Stimulated activated CD8-positive, alpha-beta memory T cell treated with anti-CD3 and anti-CD28 coated beads, Interleukin-2, amount 100 ng/mL, for 1 hour (primary cell): Measurements from ENCODE around the gene PRDM16.

Source experiments
- DNase-seq, 2 donors: peaks; one replicate each; pipeline ENCODE4 v3.0.0-alpha.2; 2020; ENCODE audit warnings: low read depth in 2 of 2

Gene PRDM16

GRCh38 chr1:3242408-3243260, 173.6 kb downstream of the PRDM16 start:
- no peak for DNase-seq

DNA sequence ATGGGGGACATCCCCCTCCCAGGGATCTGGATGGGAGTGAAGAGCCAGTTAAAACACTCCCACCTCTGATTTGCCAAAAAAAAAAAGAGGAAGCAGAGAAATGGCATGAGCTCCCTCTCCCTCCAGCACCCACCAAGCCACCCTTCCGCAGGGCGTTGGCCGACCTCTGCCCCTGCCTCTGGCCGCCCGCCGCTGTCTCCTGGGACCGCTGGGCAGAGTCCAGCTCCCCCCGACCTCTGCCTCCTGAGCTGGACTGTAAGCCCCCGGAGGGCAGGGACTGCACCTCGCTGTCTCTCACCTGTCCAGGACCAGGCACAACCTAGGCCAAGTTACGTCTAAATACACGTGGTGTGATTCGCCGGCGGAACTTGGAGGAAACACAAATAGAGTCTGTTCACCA, 174.3 kb downstream of the PRDM16 start:
- DNase-seq: no peak

DNA sequence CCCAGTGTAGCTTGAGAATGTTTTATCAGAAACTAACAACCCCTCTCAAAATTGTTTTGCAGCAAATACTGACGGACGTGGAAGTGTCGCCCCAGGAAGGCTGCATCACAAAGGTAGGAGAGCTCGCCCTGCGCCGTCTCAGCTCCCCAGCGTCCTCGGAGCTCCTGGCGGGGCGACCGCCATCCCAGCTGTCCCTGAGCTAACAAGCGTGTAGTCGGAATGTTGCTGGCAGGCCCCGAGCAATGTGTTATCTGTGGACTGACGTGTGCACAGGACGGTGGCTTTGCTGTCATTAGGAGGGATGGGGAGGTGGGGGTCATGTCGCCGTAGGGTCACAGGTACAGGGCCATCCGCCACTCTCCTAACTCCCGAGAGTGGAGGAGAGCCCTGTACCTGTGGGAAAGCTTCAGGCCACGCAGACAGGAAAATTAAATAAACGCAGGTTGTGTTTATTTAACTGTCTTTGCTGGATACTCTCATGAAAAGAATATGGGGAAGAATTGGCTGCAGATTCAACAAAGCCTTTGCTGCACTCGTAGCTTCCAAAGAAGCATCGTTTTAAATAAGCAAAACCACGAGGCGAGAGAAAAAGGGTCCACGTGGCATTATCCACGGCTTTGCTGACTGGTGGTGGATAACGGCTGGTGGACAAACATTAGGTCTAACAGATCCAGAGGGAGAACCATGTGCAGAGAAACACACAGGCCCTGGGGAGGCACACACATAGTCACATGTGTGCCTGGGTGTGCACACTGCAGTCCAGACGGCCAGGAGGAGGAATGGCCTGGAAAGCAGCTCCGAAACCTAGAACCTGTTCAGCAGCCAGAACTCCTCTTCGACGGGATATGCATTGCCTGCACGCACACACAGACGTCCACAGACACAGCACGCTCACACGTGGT, 175.3 kb downstream of the PRDM16 start:
- DNase-seq: no peak

GRCh38 chr1:3244927-3245315, 175.9 kb downstream of the PRDM16 start:
- no peak for DNase-seq

- no peak for DNase-seq
These were observed 176.3 kb downstream of the PRDM16 start for GRCh38 chr1:3245344-3245743.

DNA sequence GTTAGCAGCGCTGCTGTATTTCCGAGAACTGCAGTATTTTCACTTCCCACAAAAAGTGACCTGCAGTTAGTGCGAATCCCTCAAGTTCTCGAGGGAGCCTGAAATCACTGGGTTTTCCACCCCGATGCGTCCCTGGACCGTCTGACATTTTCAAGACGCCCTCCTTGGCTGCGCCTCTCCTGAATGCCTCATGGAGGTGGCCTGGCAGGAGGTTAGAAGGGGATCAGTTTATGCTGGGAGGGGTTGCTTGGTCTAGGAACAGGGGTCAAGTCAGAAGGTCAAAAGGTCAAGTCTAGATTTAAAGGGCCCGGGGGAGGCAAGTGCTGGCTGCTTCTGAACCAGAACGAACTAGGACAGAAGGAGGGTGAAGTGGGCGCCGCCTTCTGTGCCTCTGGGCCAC, 176.8 kb downstream of the PRDM16 start:
- DNase-seq: no peak

DNA sequence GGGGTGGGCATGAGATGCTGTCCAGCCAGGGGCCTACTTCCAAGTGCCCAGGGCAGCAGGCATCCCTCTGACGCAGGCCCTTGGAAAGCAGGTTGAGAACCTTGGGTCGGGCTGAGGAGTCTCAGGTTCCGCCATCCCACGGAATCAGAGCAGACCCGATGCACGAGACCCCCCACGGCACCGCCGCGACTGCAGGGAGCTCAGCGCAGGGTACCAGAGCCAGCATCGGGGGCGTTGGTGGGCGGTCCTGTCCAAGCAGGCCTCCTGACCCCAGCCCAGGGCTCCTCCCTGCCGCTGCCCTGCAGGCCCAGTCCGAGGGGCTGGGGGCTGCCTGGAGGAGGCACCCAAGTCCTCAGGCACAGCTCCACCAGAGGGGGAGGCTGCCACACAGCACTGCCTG, 177.2 kb downstream of the PRDM16 start:
- DNase-seq: no peak

- DNase-seq: no peak
These were observed 178.6 kb downstream of the PRDM16 start for GRCh38 chr1:3247521-3248121.

GRCh38 chr1:3248155-3249141, 179.4 kb downstream of the PRDM16 start:
- no peak for DNase-seq

GRCh38 chr1:3249231-3249630, 180.2 kb downstream of the PRDM16 start:
- no peak for DNase-seq

GRCh38 chr1:3249631-3250501, 180.9 kb downstream of the PRDM16 start:
- no peak for DNase-seq

- no peak for DNase-seq
These were observed 181.6 kb downstream of the PRDM16 start for GRCh38 chr1:3250624-3251023.

- DNase-seq: no peak
These were observed 182.2 kb downstream of the PRDM16 start for GRCh38 chr1:3251099-3251806.

DNA sequence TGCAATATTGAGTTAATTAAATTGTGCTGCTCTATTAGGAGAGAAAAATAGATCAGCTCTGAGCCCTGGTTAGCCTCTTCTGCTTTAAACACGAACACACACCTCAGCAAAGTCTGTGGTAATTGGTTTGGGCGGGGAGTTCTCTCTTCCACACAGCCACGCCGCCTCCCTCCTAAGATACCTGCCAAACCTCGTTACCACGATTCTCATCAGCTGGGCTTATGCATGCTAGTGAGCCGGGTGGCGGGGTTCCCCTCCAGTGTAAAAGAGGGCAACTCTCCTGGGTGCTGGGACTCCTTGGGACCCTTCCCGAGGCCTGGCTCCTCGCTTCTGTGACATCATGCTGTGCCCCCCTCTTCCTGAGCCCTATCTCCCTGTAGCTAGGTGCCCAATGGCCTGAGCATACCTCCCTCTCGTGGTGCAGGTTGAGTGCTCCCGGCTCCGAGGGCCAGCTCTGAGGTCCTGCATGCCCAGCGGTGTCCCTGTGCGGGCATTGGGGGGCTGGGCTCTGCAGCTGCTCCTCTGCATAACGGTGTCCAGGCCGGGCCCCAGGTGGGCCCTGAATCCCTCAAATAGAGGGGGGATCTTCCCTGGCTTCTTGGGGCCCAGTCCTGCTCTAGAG, 182.9 kb downstream of the PRDM16 start:
- no peak for DNase-seq

GRCh38 chr1:3255680-3256079, 186.7 kb downstream of the PRDM16 start:
- no peak for DNase-seq

GRCh38 chr1:3257788-3258187, 188.8 kb downstream of the PRDM16 start:
- no peak for DNase-seq

DNA sequence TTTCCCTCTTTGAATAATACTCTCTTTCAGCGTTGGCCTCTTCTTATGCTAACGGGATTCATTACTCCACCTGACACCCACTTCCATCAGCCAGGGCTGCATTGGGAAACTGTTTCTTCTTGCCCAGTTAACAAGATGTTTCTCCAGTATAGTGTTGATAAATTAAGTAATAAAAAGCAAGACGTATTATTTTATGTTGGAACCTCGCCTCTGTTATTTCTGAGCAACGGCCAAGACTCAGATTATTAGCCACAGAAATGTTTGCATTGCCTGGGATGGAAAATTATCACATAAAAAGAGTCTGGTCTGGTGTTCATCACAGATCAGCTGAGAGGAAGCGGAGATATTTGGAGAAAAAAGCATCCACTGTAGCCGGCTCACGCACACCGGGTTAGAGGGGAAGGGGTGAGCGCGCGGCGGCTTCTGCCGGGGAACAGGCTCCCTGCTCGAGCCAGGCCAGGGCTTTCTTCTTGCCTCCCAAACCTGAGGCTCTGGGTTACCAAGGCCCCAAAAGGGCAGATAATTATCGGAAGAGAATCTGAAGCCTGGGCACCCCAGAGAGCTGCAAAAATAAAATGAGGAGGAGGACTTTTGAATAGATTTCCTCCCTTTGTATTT, 189.5 kb downstream of the PRDM16 start:
- no peak for DNase-seq

GRCh38 chr1:3259020-3259419, 190.0 kb downstream of the PRDM16 start:
- DNase-seq: no peak
